HG03025 (cell line): Measurements from ENCODE around the gene RPS6KA4.
"Not testable (repeated sequence)": the region's sequence is repeated elsewhere in the genome, so short reads cannot be mapped to it uniquely, and the experiment has no call there.

Experiments used
- ATAC-seq: cut with Tn5 transposase; IDR thresholded peaks from one replicate; pipeline ENCODE4 v1.9.1; 2021; ENCODE audit warnings: mild to moderate bottlenecking, moderate library complexity; ENCODE audit not compliant: unreplicated experiment, low FRiP score

The RPS6KA4 gene

DNA sequence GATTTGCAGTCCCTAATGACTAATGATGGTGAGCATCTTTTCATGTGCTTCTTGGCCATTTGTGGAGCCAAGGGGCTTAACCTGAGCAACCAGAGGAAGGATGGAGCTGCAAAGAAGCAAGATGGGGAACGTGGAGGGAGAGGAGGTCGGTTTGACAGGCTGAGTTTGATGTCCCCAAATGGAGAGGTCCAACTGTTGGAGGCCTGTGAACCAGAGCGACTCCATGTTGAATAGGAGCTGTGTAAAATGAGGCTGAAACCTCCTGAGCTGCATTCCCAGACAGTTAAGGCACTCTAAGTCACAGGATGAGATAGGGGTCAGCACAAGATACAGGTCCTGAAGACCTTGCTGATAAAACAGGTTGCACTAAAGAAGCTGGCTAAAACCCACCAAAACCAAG lies 54.5 kb downstream of the RPS6KA4 start:
- ATAC-seq, result no peak

DNA sequence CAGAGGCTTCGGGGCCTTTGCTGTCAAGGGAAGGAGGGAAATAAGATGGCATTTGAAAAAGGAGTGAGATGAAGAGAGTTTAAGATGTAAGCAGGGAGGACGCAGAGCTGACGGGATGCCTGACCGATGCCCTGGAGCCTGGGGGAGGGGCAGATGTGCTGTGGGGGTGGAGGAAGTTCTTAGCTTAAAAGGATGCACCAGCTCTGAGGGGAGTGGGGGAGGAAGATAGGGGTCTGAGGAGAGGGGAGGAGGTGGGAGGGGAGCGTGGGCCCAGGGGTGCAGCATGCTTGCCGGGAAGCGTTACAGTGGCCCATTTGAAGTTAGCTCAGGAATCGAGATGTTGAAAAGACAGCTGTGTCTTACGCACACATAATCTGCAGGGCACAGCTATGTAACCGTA lies 56.3 kb downstream of the RPS6KA4 start:
- no peak for ATAC-seq

DNA sequence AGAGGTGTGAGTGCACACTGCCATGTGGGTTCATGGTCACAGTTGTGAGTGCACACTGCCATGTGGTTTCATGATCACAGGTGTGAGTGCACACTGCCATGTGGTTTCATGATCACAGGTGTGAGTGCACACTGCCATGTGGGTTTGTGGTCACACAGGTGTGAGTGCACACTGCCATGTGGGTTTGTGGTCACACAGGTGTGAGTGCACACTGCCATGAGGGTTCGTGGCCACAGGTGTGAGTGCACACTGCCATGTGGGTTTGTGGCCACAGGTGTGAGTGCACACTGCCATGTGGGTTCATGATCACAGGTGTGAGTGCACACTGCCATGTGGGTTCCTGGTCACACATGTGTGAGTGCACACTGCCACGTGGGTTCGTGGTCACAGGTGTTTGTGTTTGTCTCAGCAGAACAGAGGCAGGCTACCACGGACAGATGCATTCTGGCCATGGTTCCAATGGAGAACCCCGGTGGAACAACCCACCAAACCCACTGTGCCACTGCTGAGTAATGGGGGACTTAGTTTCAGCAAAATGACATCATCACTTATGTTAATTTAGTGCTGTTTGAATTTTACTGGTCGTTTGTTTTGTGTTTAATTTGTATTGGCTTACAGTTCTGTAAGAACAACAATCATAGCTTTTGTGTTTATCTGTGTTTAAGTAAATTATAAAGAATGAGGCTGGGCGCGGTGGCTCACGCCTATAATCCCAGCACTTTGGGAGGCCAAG lies 57.2 kb downstream of the RPS6KA4 start:
- ATAC-seq, result no peak

DNA sequence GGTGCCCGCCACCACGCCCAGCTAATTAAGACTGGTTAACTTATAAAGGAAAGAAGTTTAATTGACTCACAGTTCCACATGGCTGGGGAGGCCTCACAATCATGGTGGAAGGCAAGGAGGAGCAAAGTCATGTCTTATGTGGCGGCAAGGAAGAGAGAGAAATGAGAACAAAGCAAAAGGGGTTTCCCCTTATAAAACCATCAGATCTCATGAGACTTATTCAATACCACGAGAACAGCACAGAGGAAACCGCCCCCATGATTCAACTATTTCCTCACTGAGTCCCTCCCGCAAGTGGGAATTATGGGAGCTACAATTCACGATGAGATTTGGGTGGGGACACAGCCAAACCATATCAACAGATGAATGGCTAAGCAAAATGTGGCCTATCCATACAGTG lies 59.3 kb downstream of the RPS6KA4 start:
- not testable (repeated sequence) for ATAC-seq

DNA sequence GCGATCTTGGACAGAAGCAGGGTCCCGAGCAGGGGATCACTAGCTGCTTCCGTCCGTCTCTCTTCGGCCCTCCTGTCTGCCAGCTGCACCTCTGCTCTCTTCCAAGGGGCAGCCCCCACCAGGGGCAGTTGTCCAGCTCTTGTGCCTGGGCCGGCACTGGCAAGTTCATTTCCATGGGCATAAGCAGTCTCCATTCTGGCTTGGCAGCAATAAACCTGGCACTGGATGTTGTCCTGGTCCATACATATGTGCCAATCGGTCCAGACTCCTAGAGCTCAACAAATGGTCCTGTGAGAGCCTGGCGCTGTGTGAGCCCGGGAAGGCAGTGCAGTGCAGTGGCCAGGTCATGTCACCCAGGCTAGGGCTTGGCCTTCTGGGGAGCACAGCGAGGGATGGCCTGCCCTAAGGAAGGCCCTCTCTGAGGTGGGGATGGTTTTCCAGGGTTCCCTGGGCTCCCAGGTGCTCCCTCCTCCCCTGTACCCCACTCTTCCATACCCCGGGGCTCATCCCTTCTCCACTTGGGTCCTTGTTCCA lies 60.4 kb downstream of the RPS6KA4 start:
- ATAC-seq, result no peak

- no peak for ATAC-seq
These were observed 61.0 kb downstream of the RPS6KA4 start for GRCh38 chr11:64419818-64420485.
